SW480 (cell line): ENCODE results near the gene ETS2.

ENCODE experiments used
- DNase-seq: peaks from one replicate; pipeline ENCODE4 v3.0.0-alpha.2; 2016; ENCODE audit warnings: low spot score

The ETS2 gene

GRCh38 chr21:38777531-38777930 lies 28.2 kb upstream of the ETS2 start:
- no peak for DNase-seq

- no peak for DNase-seq
Observed at GRCh38 chr21:38780879-38781278, 24.9 kb upstream of the ETS2 start.

- DNase-seq, result no peak
Observed at GRCh38 chr21:38784458-38785266, 21.1 kb upstream of the ETS2 start.

- DNase-seq, result no peak
Observed at GRCh38 chr21:38785483-38785882, 20.2 kb upstream of the ETS2 start.

GRCh38 chr21:38787016-38787415 lies 18.7 kb upstream of the ETS2 start:
- no peak for DNase-seq

GRCh38 chr21:38787461-38788274 lies 18.1 kb upstream of the ETS2 start:
- peak; percentile 99 for DNase-seq

- DNase-seq, result peak; percentile 53
Observed at GRCh38 chr21:38788275-38788905, 17.3 kb upstream of the ETS2 start.

- no peak for DNase-seq
Observed at GRCh38 chr21:38789275-38789674, 16.5 kb upstream of the ETS2 start.

- no peak for DNase-seq
Observed at GRCh38 chr21:38790059-38790458, 15.7 kb upstream of the ETS2 start.

GRCh38 chr21:38790961-38791360 lies 14.8 kb upstream of the ETS2 start:
- no peak for DNase-seq

GRCh38 chr21:38792676-38793459 lies 12.9 kb upstream of the ETS2 start:
- DNase-seq, result no peak

GRCh38 chr21:38793926-38794713 lies 11.6 kb upstream of the ETS2 start:
- no peak for DNase-seq

- DNase-seq, result no peak
Observed at GRCh38 chr21:38794978-38795377, 10.8 kb upstream of the ETS2 start.

GRCh38 chr21:38795475-38795874 lies 10.3 kb upstream of the ETS2 start:
- DNase-seq, result no peak

- no peak for DNase-seq
Observed at GRCh38 chr21:38796424-38796823, 9.3 kb upstream of the ETS2 start.

GRCh38 chr21:38797470-38797869 lies 8.3 kb upstream of the ETS2 start:
- peak; percentile 27 for DNase-seq

GRCh38 chr21:38798081-38798480 lies 7.6 kb upstream of the ETS2 start:
- DNase-seq, result no peak

- peak; percentile 89 for DNase-seq
Observed at GRCh38 chr21:38798481-38798882, 7.2 kb upstream of the ETS2 start.

- DNase-seq, result no peak
Observed at GRCh38 chr21:38800046-38800758, 5.5 kb upstream of the ETS2 start.

- no peak for DNase-seq
Observed at GRCh38 chr21:38800924-38801744, 4.6 kb upstream of the ETS2 start.
